ENCODE measurements around the gene NR6A1. TPM values are rescaled to one million over a fixed set of nuclear protein-coding genes. Genes with fewer than 3 reads are reported as not detected.

NR6A1 gene
- total RNA-seq, 1 donor = 0.36 TPM

- no peaks in the 10 kb centered on the region for H4K20me1 ChIP-seq (ENCODE audit: insufficient read depth, low read length)
- no peaks in the 10 kb centered on the region for H3K9me3 ChIP-seq (ENCODE audit: low read depth, low read length)
- no peak overlapping the region for H3K4me3 ChIP-seq (ENCODE audit: insufficient read depth, low read length)
- DNase-seq (ENCODE audit: insufficient read length, low spot score, missing footprints) = peak; percentile 81
- peaks cover 13% of the 10 kb centered on the region for H3K27me3 ChIP-seq (ENCODE audit: insufficient read depth, low read length)
- no peaks in the 10 kb centered on the region for H3K79me2 ChIP-seq (ENCODE audit: insufficient read depth, low read length)
- peaks cover 22% of the 10 kb centered on the region for H3K4me1 ChIP-seq (ENCODE audit: insufficient read depth, low read length)
- no peak for TF ChIP-seq CTCF (IDR thresholded peaks at IDR 0.05; ENCODE audit: extremely low read depth, low read depth, low read length)
- no peaks in the 10 kb centered on the region for H3K36me3 ChIP-seq (ENCODE audit: insufficient read depth, low read length)
- H3K27ac ChIP-seq (ENCODE audit: low read depth, low read length) = no peak overlapping the region
- peak overlapping the region; percentile 86 for H3K4me2 ChIP-seq (ENCODE audit: insufficient read depth, low read length)
- no peak overlapping the region for H2AFZ ChIP-seq (ENCODE audit: low read length)
These were observed 7.7 kb upstream of the NR6A1 start for GRCh38 chr9:124778575-124779367.

GRCh38 chr9:124776954-124777648 is 6.0 kb upstream of the NR6A1 start, which contains the start of gene OLFML2A:
Gene OLFML2A, plus strand, starts transcription at chr9:124777133. Its CDS starts 138 bp downstream, at chr9:124777271.
- no peaks in the 10 kb centered on the region for H3K9me3 ChIP-seq (ENCODE audit: low read depth, low read length)
- H2AFZ ChIP-seq (ENCODE audit: low read length) = peak within 1 kb of the TSS; percentile 47
- no peaks in the 10 kb centered on the region for H3K36me3 ChIP-seq (ENCODE audit: insufficient read depth, low read length)
- H3K4me1 ChIP-seq (ENCODE audit: insufficient read depth, low read length) = peaks cover 23% of the 10 kb centered on the region
- H3K27me3 ChIP-seq (ENCODE audit: insufficient read depth, low read length) = peaks cover 13% of the 10 kb centered on the region
- H3K27ac ChIP-seq (ENCODE audit: low read depth, low read length) = no peak within 1 kb of the TSS
- TF ChIP-seq CTCF (IDR thresholded peaks at IDR 0.05; ENCODE audit: extremely low read depth, low read depth, low read length) = peak; percentile 16
- peak within 1 kb of the TSS; percentile 70 for H3K4me3 ChIP-seq (ENCODE audit: insufficient read depth, low read length)
- no peaks in the 10 kb centered on the region for H3K79me2 ChIP-seq (ENCODE audit: insufficient read depth, low read length)
- H4K20me1 ChIP-seq (ENCODE audit: insufficient read depth, low read length) = no peaks in the 10 kb centered on the region
- peak within 1 kb of the TSS; percentile 84 for H3K4me2 ChIP-seq (ENCODE audit: insufficient read depth, low read length)
- peak; percentile 90 for DNase-seq (ENCODE audit: insufficient read length, low spot score, missing footprints)

- Histone ChIP-seq H3K27ac (ENCODE audit: low read depth, low read length) (no peak overlapping the region), H2AFZ (ENCODE audit: low read length) (no peak overlapping the region), H3K4me1 (ENCODE audit: insufficient read depth, low read length) (peaks cover 28% of the 10 kb centered on the region), H3K36me3 (ENCODE audit: insufficient read depth, low read length) (no peaks in the 10 kb centered on the region), H4K20me1 (ENCODE audit: insufficient read depth, low read length) (no peaks in the 10 kb centered on the region), H3K4me2 (ENCODE audit: insufficient read depth, low read length) (peak overlapping the region; percentile 84), H3K27me3 (ENCODE audit: insufficient read depth, low read length) (peaks cover 13% of the 10 kb centered on the region), H3K4me3 (ENCODE audit: insufficient read depth, low read length) (peak overlapping the region; percentile 70), H3K79me2 (ENCODE audit: insufficient read depth, low read length) (no peaks in the 10 kb centered on the region), H3K9me3 (ENCODE audit: low read depth, low read length) (no peaks in the 10 kb centered on the region)
- TF ChIP-seq CTCF (IDR thresholded peaks at IDR 0.05; ENCODE audit: extremely low read depth, low read depth, low read length) = no peak
- DNase-seq (ENCODE audit: insufficient read length, low spot score, missing footprints) = peak; percentile 50
These were observed 5.5 kb upstream of the NR6A1 start for GRCh38 chr9:124776618-124776953.

All from osteoblast (primary cell).